Measurements from ENCODE around the gene SPRN.

SPRN gene

GRCh38 chr10:133405844-133406527 lies 18.4 kb downstream of the SPRN start:
- no peak for DNase-seq (ENCODE audit: low read depth, low spot score)

- DNase-seq (ENCODE audit: low read depth, low spot score), result no peak
Measured at GRCh38 chr10:133405272-133405671, 19.2 kb downstream of the SPRN start.

- DNase-seq (ENCODE audit: low read depth, low spot score), result no peak
Measured at GRCh38 chr10:133403784-133404183, 20.6 kb downstream of the SPRN start.

DNA sequence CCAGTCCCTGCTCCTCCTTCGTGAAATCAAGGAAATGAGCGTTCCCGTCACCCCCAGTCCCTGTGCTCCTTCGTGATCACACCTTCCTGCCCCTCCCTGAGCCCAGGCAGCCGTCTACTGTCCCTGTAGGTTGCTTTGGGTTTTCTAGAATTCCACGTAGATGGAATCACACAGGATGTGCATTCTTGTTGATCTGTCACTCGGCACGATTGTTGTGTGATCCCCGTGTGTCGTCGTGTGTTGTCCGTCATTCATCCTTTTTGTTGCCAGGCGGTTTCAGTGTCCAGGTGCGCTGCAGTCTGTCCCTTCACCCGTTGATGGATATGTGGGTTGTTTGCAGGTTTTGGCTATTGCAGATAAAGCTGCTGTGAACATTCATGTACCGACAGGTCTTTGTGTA lies 21.1 kb downstream of the SPRN start:
- no peak for DNase-seq (ENCODE audit: low read depth, low spot score)

- no peak for DNase-seq (ENCODE audit: low read depth, low spot score)
Measured at GRCh38 chr10:133401981-133402725, 22.3 kb downstream of the SPRN start.

- no peak for DNase-seq (ENCODE audit: low read depth, low spot score)
Measured at GRCh38 chr10:133401500-133401899, 22.9 kb downstream of the SPRN start.

GRCh38 chr10:133400624-133401424 lies 23.6 kb downstream of the SPRN start:
- no peak for DNase-seq (ENCODE audit: low read depth, low spot score)

- no peak for DNase-seq (ENCODE audit: low read depth, low spot score)
Measured at GRCh38 chr10:133399123-133399601, 25.3 kb downstream of the SPRN start.

DNA sequence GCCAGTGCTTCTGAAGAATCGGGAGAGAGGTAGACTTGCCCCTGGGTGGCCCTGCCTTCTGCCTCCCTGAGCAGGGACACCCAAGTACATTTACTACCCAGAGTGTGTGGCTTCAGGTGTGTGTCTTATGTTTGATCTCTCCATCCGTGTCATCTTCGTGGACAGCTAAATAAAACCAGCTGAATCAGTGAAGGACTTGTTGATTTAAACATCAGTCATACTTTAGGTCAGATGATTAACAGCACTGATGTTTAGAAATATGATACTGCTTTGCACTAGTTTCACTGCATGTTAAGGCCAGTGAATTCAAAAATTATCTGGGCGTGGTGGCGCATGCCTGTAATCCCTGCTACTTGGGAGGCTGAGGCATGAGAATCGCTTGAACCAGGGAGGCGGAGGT lies 26.5 kb downstream of the SPRN start:
- DNase-seq (ENCODE audit: low read depth, low spot score), result no peak

DNA sequence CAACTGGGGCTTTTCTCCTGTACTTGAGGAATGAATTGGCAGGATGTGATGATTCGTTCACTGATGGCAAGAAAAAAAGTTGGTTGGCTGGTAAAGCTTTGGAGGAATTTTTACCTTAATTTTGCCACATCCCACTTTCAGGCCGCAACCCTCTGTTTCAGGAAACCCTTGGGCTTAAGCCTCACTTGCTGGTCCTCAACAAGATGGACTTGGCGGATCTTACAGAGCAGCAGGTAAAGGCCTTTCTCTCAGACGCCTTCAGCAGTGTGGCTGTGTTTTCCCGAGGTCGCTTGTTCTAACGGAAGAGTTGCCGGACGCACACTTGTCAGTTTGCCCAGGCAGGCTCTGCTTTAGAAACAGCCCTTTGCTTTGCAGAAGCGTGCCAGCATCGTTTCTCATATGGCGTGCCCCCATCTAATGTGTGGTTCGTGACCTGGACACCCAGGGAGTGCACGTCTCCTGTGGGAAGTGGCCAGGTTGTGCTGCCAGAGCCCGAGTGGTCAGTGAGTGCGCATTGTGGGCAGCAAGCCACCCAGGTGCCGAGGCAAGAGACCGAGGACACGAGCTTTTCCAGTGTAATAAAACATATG lies 28.3 kb downstream of the SPRN start:
- no peak for DNase-seq (ENCODE audit: low read depth, low spot score)

DNA sequence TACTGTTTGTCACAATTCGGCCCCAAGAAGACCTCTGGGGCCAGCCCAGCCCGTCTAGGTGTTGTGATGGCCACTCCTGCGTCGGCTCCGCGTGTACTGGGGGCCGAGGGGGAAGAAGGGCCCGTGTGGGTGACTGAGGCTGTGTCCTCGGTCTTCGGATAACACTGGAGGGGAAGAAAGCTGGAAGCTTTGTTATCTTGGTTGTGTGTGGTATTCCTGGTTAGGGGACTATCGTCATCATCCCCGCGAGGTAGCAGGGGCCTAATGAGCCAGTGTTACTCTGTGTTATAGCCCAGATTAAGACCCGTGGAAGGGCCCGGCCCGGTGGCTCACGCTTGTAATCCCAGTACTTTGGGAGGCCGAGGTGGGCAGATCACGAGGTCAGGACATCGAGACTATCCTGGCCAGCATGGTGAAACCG lies 29.6 kb downstream of the SPRN start:
- no peak for DNase-seq (ENCODE audit: low read depth, low spot score)

DNA sequence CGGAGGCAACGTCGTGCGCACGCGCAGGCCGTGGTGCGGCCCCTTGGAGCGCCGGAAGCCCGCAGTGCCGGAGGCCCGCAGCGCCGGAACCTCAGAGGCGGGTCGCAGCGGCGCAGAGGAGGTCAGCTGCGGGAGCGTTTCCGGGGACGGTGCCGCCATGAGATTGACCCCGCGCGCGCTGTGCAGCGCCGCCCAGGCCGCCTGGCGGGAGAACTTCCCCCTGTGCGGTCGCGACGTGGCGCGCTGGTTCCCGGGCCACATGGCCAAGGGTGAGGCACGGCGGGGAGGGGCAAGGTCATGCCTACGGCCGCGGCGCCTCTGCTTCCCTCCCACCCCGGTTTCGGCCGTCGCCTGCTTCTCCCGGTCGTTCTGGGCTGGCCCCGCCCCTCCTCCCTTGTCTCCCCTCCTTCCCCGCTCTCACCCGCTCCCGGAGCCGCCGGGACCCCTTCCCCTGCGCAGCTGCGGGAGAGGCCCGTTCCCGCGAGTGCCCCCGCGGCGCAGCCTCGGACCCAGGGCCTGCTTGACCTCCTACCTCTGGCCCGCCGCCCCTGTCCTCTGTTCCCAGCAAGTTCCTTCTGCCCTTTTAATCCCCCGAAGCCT lies 30.3 kb downstream of the SPRN start, which contains the start of gene MTG1:
Gene MTG1 (plus strand): TSS at position 94 of the 600 bp plus-strand sequence. CDS start 64 bp downstream, at position 158.
- peak; percentile 96 for DNase-seq (ENCODE audit: low read depth, low spot score)

DNA sequence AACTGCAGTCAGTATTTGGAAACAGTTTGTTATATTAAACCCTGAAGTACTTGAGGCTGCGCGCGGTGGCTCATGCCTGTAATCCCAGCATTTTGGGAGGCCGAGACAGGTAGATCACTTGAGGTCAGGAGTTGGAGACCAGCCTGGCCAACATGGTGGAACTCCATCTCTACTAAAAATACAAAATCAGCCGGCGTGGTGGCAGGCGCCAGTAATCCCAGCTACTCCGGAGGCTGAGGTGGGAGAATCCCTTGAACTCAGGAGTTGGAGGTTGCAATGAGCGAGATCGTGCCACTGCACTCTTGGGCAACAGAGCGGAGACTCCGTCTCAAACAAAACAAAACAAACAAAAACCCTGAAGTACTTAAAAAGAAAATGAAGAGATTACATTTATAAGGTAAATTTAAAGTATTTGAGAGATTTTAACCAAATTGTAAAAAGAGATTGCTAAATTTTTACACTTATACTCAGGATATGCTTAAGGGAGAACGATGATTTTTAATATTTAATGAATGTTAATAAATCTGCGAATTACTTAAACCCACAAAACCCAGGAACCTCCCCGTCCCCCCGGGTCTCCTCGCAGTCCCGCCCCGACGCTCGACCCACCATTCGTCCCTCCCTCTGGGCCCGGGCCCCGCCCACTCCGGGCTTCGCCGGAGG lies 30.9 kb downstream of the SPRN start:
- no peak for DNase-seq (ENCODE audit: low read depth, low spot score)

- DNase-seq (ENCODE audit: low read depth, low spot score), result no peak
Measured at GRCh38 chr10:133391761-133392518, 32.5 kb downstream of the SPRN start.

- no peak for DNase-seq (ENCODE audit: low read depth, low spot score)
Measured at GRCh38 chr10:133391249-133391635, 33.2 kb downstream of the SPRN start.

DNA sequence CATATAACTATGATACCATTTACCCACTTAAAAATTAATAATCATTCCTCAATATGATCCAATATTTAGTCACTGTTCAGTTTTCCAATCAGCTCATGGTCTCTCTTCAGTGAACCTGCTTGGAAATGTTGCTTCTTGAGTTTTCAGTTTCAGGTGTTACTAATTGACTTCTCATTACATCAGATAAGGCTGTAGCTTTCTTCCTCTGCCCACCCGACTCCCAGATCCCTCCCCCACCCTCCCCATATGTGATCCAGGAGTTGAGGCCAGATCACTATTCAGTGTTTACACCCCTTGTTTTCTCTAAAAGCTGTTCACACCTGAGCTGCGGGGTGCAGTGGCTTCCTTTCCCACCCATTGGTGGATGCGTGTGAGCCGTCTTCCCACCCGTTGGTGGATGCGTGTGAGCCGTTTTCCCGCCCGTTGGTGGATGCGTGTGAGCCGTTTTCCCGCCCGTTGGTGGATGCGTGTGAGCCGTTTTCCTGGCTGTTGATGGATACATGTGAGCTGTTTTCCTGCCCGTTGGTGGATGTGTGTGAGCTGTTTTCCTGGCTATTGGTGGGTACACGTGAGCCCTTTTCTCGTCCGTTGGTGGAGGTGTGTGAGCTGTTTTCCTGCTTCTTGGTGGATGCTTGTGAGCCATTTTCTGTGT lies 33.7 kb downstream of the SPRN start:
- no peak for DNase-seq (ENCODE audit: low read depth, low spot score)

- DNase-seq (ENCODE audit: low read depth, low spot score), result no peak
Measured at GRCh38 chr10:133388973-133389818, 35.2 kb downstream of the SPRN start.

GRCh38 chr10:133388236-133388972 lies 36.0 kb downstream of the SPRN start:
- no peak for DNase-seq (ENCODE audit: low read depth, low spot score)
